ENCODE data around the gene KCNC1.

KCNC1 gene

GRCh38 chr11:17773674-17774073, 39.1 kb downstream of the KCNC1 start:
- DNase-seq (ENCODE audit: low read depth) = no peak

GRCh38 chr11:17774232-17775034, 39.9 kb downstream of the KCNC1 start:
- no peak for DNase-seq (ENCODE audit: low read depth)

- DNase-seq (ENCODE audit: low read depth) = no peak
Measured at GRCh38 chr11:17775035-17775348, 40.4 kb downstream of the KCNC1 start.

GRCh38 chr11:17775507-17776211, 41.1 kb downstream of the KCNC1 start:
- DNase-seq (ENCODE audit: low read depth) = no peak

GRCh38 chr11:17776212-17776875, 41.8 kb downstream of the KCNC1 start:
- DNase-seq (ENCODE audit: low read depth) = no peak

GRCh38 chr11:17777086-17777737, 42.6 kb downstream of the KCNC1 start:
- DNase-seq (ENCODE audit: low read depth) = no peak

GRCh38 chr11:17777738-17778091, 43.1 kb downstream of the KCNC1 start:
- DNase-seq (ENCODE audit: low read depth) = no peak

GRCh38 chr11:17778352-17778751, 43.8 kb downstream of the KCNC1 start:
- DNase-seq (ENCODE audit: low read depth) = no peak

- DNase-seq (ENCODE audit: low read depth) = no peak
Measured at GRCh38 chr11:17778956-17779860, 44.6 kb downstream of the KCNC1 start.

GRCh38 chr11:17779861-17780594, 45.4 kb downstream of the KCNC1 start:
- no peak for DNase-seq (ENCODE audit: low read depth)

GRCh38 chr11:17780668-17781067, 46.1 kb downstream of the KCNC1 start:
- DNase-seq (ENCODE audit: low read depth) = no peak

- no peak for DNase-seq (ENCODE audit: low read depth)
Measured at GRCh38 chr11:17781221-17781620, 46.6 kb downstream of the KCNC1 start.

GRCh38 chr11:17781626-17782025, 47.0 kb downstream of the KCNC1 start:
- no peak for DNase-seq (ENCODE audit: low read depth)

- DNase-seq (ENCODE audit: low read depth) = no peak
Measured at GRCh38 chr11:17782145-17782544, 47.6 kb downstream of the KCNC1 start.

- no peak for DNase-seq (ENCODE audit: low read depth)
Measured at GRCh38 chr11:17782603-17783337, 48.2 kb downstream of the KCNC1 start.

- no peak for DNase-seq (ENCODE audit: low read depth)
Measured at GRCh38 chr11:17783878-17784277, 49.3 kb downstream of the KCNC1 start.

GRCh38 chr11:17786824-17787525, 52.4 kb downstream of the KCNC1 start:
- DNase-seq (ENCODE audit: low read depth) = no peak

GRCh38 chr11:17788084-17788483, 53.5 kb downstream of the KCNC1 start:
- no peak for DNase-seq (ENCODE audit: low read depth)

GRCh38 chr11:17790453-17790852, 55.9 kb downstream of the KCNC1 start:
- DNase-seq (ENCODE audit: low read depth) = no peak

GRCh38 chr11:17791144-17791543, 56.6 kb downstream of the KCNC1 start:
- no peak for DNase-seq (ENCODE audit: low read depth)
